Stimulated activated CD4-positive, alpha-beta T cell treated with anti-CD3 and anti-CD28 coated beads, Interleukin-4, amount 100 ng/mL, for 48 hours (primary cell): ENCODE results near the gene FHAD1.
"Not testable (repeated sequence)": the region's sequence is repeated elsewhere in the genome, so short reads cannot be mapped to it uniquely, and the experiment has no call there.

Experiments used
- DNase-seq, 2 donors: peaks; one replicate each; pipeline ENCODE4 v3.0.0-alpha.2; 2020; ENCODE audit warnings: low read depth in 2 of 2

The FHAD1 gene

GRCh38 chr1:15276691-15277446, 29.8 kb downstream of the FHAD1 start:
- no peak for DNase-seq

DNA sequence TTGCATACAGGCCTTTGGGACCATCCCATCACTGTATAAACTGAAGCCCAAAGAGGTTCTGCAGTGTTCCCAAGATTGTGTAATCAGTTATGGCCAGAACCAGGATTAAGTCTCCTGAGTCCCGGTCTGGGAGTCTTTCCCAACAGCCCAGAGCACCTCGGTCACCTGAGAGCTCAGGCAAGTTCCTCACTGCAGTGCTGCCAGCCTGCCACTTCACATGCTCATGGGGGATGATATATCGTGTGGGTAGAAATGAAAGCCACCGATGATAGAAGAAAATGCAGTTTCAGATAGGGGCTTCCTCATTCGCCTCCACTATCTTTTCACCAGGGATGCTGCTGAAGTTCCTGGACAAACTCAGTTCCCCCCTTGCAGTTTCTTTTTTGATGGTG, 30.4 kb downstream of the FHAD1 start:
- DNase-seq = no peak

DNA sequence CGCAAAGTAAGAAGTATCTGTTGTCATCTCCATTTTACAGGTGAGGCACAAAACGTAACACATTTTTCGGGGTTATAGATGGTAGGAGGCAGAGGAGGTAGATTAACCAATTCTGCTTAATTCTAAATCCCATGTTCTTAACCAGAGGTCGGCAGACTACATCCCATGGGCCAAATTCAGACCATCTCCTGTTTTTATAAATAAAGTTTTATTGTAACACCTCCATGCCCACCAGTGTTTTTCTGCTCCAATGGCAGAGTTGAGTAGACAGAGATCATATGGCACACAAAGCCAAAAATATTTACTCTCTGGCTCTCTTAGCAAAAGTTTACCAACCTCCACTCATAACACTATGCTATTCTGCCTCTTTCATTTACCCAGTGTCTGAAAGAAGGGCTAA, 30.9 kb downstream of the FHAD1 start:
- no peak for DNase-seq

DNA sequence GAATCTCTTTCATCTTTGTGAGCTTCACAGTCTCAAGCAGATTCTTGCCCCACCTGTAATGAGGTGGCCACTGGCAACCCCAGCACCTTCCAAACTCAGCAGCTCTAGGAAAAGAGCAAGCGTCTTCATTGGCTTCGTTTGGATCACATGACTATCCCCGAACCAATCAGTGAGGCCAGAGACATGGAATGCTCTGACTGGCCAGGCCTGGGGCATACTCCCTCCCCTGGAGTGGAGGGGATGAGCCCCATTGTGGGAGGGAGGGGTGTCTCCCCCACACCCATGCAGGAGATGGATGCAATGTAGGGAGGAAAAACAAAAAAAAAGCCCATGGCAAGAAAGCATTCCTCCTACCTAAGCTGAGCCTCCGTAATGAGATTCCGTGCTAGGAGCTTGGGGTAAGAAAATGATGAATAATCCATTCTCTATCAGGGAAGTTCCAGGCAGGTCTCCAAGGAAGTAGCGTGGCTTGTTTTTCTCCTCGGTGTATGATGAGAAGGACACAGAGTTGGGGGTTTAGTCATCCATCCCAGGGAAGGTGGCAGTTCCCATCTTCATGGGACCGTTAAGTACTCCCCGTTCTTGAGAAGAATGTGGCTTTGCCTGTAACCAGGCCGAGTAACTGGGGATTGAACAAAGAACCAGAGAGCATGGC, 32.7 kb downstream of the FHAD1 start:
- DNase-seq = no peak

DNA sequence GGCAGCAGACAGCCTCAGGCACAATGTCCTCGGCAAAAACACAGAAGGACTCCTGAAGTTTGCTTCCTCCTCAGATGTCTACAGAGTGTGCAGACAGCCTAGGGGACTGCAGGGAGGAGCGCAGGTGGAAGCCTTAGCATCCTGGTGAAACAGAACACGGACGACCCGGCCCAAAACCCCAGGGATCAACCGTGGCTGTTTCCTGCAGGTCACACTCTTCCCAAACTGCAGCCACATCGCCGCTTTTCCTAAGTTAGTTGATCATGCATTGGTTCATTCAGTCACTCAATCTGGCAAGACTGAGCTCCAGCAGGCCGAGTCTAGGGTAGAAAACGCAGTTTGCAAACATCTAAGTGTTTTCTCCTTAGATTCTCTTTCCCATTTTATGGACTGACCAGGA, 33.4 kb downstream of the FHAD1 start:
- DNase-seq = no peak

DNA sequence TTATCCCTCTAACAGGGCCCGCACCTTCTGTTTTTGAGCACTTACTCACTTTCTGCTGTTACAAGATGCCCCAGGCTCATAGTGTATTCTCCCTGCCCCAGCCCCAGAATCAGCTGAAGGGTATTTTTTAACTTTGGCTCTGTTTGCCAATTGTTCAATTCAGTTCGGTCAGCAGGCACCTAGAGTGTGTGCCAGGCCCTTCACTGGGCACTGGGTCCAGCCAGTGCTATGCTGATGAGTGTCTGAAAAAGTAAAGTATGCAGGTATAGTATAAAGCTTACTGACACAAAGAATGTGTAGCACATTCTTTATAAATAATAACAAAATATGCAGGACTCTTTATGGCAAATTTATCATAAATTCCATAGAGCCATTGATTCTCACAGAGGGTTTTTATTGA, 35.0 kb downstream of the FHAD1 start:
- DNase-seq = no peak

GRCh38 chr1:15282810-15283474, 35.9 kb downstream of the FHAD1 start:
- DNase-seq = no peak

- DNase-seq = no peak
Measured at GRCh38 chr1:15283526-15283925, 36.5 kb downstream of the FHAD1 start.

DNA sequence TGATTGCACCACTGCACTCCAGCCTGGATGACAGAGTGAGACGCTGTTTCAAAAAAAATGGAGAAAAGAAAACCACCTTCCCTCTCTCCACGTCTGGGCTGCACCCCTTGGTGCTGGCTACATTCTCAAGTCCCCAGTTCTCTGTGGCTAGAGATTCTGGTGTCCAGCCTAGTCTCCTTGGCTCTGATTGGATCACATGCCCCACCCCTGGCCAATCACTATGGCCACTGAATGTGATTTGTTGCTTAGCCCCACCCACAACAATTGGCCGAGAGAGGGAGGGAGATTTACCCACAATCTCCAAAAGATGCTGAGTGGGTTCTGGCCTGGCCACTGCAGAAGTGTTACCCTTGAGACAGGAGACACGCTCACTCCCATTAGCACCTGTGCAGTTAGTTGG, 39.4 kb downstream of the FHAD1 start:
- no peak for DNase-seq

GRCh38 chr1:15287035-15287979, 40.3 kb downstream of the FHAD1 start:
- DNase-seq = no peak

- DNase-seq = no peak
Measured at GRCh38 chr1:15288173-15288926, 41.3 kb downstream of the FHAD1 start.

- no peak for DNase-seq
Measured at GRCh38 chr1:15289251-15289651, 42.2 kb downstream of the FHAD1 start.

- no peak for DNase-seq
Measured at GRCh38 chr1:15290382-15290781, 43.4 kb downstream of the FHAD1 start.

- no peak for DNase-seq
Measured at GRCh38 chr1:15295696-15296095, 48.7 kb downstream of the FHAD1 start.

GRCh38 chr1:15296585-15297321, 49.7 kb downstream of the FHAD1 start:
- no peak for DNase-seq

DNA sequence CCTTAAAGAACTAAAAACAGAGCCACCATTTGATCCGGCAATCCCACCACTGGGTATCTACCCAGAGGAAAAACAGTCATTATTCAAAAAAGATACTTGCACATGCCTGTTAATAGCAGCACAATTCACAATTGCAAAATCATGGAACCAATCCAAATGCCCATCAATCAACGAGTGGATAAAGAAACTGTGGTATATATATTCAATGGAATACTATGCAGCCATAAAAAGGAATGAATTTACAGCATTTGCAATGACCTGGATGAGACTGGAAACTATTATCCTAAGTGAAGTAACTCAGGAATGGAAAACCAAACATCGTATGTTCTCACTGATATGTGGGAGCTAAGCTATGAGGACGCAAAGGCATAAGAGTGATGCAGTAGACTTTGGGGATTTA, 51.0 kb downstream of the FHAD1 start:
- not testable (repeated sequence) for DNase-seq

DNA sequence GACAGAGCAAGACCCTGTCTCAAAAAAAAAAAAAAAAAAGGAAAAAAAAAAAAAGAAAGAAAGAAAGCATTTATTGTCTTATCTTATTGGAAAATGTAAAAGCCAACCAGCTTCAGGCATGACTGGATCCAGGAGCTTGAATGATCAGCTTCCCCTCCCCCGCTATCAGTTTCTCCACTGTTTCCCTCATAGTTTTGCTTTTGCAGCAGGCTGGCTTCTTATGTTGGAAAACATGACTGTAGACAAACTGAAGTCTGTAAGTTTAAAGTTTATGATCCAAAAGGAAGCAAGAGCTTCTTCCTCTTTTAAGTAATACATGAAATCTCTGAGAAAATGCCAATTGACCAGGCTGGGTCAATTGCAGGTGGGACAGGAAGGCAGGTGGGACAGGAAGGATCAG, 52.2 kb downstream of the FHAD1 start:
- DNase-seq = no peak

DNA sequence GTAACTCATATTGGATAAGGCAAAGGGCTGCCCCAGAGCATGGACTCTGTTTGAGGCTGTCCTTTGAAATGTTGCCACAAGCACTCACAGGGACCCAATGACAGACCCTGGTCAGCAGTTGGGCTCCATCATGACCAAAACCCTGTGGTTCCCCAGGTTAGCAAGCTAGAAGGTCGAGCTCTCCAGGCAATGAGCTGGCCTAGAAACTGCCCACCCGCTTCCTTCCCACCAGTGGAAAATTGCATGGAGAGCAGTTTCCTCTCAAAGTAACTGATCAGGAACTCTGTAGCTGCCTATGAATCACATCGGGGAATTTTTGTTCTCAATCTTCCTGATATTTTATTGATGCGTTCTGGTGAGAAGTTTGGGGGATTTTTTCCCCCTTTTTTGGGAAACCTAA, 52.8 kb downstream of the FHAD1 start:
- no peak for DNase-seq

DNA sequence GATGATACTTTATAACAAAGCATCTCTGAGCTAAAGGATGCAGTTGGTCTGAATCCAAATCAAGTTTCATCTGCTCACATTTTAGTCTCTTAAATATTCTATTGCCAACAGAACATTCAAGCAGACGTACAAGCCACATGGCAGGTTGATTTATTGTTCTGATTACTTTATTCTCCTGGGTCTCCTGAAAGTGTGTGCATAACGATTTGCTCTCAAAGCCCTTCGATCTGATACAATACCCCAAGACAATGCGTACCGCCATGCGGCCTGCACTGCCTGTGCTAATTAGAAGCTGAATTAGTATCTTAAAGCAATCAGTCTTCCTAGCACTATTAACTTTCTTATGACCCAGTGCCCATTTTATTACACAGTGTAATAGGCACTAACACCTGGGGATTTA, 56.9 kb downstream of the FHAD1 start:
- DNase-seq = no peak

GRCh38 chr1:15304708-15305467, 57.9 kb downstream of the FHAD1 start:
- peak; percentile 58 to 74 for DNase-seq
